NB4 (cell line): Measurements from ENCODE around the gene ZNF783.

Source experiments
- POLR2A ChIP-seq: IDR thresholded peaks from 2 replicates; pipeline ENCODE4 v1.6.1; 2011; ENCODE audit warnings: mild to moderate bottlenecking; ENCODE audit not compliant: insufficient read length; ENCODE audit errors: extremely low read depth
- TF ChIP-seq, protein P1 (sequence below): IDR thresholded peaks from one replicate; pipeline ENCODE4 v1.5.1; 2012; ENCODE audit warnings: low read depth, low read length

DNA sequence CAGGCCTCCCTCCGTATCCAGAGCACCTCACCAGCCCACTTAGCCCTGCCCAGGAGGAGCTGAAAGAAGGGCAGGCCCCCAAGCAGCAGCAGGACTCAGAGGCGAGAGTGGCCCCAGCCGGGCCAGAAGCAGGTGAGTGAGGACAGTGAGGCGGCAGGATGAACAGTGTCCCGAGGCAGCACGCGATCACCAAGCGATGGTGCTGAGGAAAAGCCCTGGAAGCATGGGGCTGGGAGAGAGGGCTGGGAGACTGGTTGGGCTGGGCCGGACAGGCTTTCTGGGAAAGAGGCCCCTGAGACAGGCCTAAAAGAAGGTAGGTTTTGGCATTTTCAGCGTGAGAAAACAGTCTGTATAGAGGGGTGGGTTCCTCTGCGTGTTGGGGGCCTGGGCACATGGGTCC, 16.4 kb downstream of the ZNF783 start:
- TF ChIP-seq, protein P1, sequence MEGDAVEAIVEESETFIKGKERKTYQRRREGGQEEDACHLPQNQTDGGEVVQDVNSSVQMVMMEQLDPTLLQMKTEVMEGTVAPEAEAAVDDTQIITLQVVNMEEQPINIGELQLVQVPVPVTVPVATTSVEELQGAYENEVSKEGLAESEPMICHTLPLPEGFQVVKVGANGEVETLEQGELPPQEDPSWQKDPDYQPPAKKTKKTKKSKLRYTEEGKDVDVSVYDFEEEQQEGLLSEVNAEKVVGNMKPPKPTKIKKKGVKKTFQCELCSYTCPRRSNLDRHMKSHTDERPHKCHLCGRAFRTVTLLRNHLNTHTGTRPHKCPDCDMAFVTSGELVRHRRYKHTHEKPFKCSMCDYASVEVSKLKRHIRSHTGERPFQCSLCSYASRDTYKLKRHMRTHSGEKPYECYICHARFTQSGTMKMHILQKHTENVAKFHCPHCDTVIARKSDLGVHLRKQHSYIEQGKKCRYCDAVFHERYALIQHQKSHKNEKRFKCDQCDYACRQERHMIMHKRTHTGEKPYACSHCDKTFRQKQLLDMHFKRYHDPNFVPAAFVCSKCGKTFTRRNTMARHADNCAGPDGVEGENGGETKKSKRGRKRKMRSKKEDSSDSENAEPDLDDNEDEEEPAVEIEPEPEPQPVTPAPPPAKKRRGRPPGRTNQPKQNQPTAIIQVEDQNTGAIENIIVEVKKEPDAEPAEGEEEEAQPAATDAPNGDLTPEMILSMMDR, result no peak
- no peak for TF ChIP-seq POLR2A
